GM19240 (cell line): ENCODE results near the gene PKP4.

Experiments used
- DNase-seq: peaks from one replicate; pipeline ENCODE4 v3.0.0; 2011; ENCODE audit warnings: low spot score; ENCODE audit not compliant: insufficient read length

Gene PKP4

GRCh38 chr2:158645299-158645698 is 188.5 kb downstream of the PKP4 start:
- DNase-seq: no peak

GRCh38 chr2:158647436-158648231 is 190.9 kb downstream of the PKP4 start:
- DNase-seq: no peak

- DNase-seq: no peak
These were observed 193.1 kb downstream of the PKP4 start for GRCh38 chr2:158649846-158650245.

DNA sequence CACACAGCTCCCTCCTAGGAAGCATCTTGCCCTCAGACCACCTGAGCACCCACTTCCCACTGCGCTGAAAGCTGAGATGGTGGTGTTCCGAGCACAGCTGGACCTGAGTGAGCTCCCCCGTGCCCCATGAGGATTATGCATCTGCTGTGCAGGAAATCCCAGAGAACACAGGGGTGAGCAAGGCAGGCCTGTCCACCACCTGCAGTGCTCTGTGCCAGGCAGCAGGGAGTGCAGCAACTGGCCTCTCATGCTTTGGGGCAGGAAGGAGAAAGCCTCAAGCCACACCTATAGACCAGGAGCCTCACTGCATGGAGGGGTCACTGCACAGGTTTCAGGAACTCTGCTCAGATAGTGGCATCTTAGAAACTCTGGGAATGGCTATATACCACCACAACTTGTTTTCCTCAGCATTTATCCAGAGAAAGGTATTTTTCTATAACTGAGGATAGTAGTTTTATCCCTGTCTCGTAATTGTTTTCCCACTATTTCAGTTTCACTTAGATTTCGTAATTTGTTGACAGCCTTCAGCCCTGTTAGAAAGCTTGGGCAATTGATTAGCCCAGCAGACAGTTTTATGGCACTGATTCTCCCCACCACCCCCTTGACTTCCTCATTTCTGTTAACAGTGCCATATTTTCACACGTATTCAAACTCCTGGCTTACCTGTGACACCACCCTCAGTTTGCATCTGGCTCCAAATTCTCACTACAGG is 194.1 kb downstream of the PKP4 start:
- no peak for DNase-seq

DNA sequence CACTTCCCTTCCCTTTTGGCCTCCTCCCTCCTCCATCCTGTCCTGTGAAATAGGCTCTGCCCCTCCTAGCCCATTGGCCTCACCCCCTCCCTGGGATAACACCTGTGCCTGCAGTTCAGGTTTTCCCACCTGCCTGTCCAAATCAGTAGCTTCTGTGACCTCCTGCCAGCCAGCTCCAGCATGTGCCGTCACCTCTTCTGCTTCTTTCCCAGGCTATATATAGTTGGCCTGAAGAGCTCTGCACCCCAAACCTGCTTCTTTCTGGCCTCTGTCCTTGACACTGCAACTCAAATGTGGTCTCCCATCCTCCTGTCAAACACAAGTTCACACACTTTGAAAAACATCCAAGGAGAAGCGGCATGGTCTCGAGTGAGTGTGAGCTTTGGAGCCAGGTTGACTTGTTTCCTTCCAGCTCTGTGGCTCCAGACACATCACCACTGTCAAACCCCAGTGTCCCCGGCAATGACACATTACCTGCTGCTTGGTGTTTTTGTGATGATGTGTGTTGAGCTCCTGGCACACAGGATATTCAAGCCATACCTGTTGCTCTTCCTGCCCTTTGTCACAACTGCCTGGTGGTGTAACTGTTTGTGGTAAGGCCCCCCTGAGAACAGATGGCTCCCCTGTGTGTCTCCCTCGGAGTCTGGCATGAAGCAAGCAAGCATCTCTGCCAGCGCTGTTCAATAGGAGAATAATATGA is 194.8 kb downstream of the PKP4 start:
- DNase-seq: no peak

DNA sequence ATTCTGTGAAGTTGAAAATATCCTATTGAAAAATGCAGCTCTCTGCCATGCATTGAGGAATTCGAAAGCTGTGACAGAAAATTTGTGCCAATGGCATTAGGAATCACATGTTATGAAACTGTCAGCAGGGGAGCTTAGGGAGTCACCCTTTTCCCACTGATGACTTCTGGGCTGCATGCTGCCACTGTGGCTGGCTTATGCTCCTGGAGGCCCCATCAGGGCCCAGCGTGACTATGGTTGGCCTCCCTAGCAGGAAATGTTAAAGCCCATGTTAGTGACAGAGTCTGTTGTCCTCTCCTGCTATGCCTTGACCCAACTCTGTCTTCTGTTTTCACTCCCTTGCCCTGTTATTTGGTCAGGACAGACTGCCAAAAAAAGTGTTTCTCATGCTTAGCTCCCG is 198.9 kb downstream of the PKP4 start:
- no peak for DNase-seq

- no peak for DNase-seq
These were observed 199.9 kb downstream of the PKP4 start for GRCh38 chr2:158656492-158657229.

DNA sequence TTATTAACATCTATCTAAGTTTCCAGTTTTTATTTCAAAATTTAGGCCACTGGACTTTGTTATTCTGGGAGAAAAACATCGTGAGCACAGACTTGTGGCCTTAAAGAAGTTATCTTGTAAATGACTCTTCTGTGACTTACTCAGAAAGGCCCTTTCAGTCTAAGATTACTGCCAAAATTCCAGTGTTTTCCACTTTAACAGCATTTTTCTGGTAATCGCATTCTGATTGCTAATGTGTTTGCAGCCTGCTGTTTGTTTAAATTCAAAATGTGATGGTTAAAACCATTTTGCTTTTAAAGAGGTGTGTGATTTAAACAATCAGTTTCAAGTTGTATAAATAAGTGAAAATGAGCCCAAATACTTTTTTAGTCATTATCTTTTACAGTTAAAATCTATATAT is 201.6 kb downstream of the PKP4 start:
- DNase-seq: no peak

- no peak for DNase-seq
These were observed 202.7 kb downstream of the PKP4 start for GRCh38 chr2:158659483-158659882.

DNA sequence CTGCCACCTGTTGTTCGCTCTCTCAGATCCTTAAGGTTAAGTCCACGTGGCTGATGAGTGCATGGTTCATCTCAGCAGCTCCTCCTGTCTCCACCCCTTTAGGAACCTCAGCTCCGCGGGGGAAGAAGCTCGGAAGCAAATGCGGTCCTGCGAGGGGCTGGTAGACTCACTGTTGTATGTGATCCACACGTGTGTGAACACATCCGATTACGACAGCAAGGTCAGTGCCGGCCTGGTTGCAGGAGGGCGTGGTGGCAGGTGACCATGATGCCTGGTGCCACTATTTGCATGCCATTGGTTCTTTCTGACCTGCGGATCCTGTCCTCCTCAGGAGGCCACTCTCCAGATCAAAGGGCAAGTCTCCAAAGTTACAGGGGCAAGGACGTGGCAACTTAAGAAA is 204.5 kb downstream of the PKP4 start:
- DNase-seq: no peak

GRCh38 chr2:158662421-158662820 is 205.7 kb downstream of the PKP4 start:
- DNase-seq: no peak

DNA sequence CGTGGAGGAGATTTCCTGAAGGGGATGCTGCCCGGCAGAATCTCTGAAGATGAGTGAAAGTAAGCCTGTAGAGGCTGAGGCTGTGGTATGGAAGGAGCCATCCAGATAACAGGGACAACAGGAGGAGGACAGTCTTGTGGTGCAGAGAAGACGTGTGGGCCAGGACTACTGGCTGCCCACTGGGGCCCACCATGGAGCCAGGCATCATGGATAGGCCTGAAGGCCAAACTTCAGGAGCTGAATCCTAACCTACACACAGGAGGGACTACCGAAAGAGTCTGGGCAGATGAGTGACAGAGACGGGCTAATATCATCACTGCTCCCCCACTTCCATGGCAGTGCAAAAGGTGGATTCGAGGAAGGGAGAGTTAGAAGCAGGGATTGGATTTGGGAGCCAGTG is 207.0 kb downstream of the PKP4 start:
- DNase-seq: no peak

- DNase-seq: no peak
These were observed 208.2 kb downstream of the PKP4 start for GRCh38 chr2:158664987-158665386.

DNA sequence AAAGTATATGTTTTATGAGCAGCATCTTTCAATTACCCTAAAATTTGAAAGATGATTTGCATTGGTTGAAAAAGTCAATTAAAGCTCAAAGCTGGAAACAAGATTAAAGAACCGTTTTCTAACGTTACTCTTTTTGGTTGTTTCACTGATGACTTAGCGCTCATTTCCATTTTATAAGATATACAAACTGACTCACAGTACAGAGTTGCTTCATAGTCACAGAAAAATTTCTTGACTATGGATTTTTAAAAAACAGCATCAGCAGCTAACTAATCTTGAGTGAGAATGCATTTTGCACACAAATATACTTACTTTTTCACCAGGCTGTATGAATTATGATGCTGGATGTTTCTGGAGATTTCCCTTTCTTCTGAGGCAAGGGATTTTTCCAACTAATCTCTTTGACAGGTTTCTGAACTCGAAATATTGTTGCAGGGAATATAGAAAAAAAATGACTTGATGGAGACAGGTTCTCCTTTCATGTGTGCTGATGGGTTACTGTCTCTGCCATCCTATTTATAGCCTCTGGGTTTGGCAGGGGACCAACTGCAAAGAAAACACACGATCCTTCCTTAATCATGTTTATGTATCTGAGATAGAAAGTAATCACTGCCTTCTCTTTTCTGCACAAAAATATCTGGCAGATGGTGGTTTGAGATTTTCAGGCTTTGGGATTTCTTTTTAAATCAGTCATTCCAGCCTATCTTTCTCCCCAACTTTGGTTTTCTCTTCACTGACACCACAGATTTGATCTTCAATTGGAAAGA is 209.0 kb downstream of the PKP4 start:
- DNase-seq: no peak

DNA sequence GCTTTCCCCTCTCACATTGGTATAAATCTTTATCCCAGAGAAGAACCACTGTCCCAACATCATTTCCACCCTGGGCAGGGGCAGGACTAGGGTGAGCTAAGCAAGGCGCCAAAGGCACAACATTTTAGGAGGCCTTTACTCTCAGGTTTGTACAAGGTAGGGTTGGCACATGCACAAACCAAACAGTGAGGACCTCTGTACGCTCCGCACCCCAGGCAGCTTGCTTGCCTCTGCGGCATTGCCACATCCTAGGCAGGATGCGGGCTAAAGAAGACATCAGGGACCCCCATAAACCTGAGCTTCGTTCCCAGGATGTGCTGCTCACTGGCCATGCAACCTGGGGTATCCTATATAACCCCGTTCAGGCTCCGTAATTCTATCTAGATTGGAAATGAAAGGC is 210.2 kb downstream of the PKP4 start:
- DNase-seq: no peak

DNA sequence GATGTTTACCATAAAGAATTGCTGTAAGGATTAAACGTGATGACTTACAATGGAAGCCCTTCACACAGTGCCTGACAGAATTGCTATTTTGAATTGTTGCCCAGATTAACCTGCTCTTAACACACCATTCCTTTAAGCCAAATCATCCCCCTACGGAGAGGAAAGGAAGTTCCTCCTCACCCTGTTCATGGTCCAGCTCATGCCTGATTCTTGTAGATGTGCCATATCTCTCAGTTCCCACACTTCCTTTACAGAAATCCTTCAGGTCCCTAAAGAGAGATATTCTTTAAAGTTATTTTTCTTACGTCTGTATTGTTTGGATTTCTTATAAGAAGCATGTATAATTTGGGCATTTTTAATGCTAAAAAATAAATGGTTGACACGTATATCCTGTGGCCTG is 210.8 kb downstream of the PKP4 start:
- DNase-seq: no peak

DNA sequence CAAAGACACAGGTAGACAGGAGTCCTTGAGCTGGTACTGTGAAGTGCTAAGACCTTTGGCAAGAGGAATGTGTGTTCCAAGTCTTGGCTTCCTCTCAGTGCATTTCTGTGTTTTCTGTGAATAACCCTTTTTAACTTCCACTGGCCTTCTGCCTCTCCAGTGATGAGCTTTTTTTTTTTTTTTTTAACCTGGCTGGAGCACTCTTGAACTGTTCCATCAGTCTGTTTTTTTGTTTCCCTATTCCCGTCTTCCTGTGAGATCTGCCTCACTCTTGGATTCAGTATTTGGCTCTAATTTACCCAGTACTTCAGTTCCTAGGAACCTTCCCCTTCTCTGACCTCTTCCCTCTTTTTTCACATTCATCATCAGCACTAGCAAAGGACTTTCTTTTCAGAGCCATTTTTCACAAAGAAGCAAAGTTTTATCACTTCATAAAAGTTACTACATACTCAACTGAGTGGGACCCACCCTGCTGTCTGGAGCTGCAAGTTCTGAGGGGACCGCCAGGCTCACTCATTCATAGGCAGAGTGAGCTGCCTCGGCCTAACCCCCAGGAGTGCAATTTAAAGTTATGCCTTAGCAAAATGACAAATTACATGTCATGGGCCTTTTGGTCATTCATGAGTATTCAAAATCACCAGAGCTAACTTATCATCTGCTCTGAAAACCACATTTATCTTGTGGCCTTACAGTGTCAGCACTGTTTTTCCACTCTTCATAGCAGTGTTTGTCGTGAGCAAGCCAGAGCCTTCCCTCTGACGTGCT is 211.4 kb downstream of the PKP4 start:
- no peak for DNase-seq

- no peak for DNase-seq
These were observed 213.5 kb downstream of the PKP4 start for GRCh38 chr2:158670292-158670691.

- DNase-seq: no peak
These were observed 214.9 kb downstream of the PKP4 start for GRCh38 chr2:158671360-158672245.
